Uterus (tissue), 4 donors: ENCODE measurements around the gene MUC5B. TPM values are rescaled to one million over a fixed set of nuclear protein-coding genes. Genes with fewer than 3 reads are reported as not detected.

Experiments
- DNase-seq, 2 donors: peaks; one replicate each; pipeline ENCODE4 v3.0.0-alpha.2; 2019 to 2020
- H3K27ac ChIP-seq, 2 donors: fragments of 200-600 bp; sonication (generic); 1 replicate in 1 of 2; 2 replicates in 1 of 2; pipeline ENCODE4 v1.5.1; 2016 to 2018
- H3K27me3 ChIP-seq, 2 donors: fragments of 200-600 bp; sonication (generic); one replicate each; pipeline ENCODE4 v1.5.1; 2018 to 2019; ENCODE audit warnings: control low read depth in 1 of 2
- H3K36me3 ChIP-seq, 2 donors: fragments of 200-600 bp; sonication (generic); one replicate each; pipeline ENCODE4 v1.5.1; 2019; ENCODE audit warnings: control low read depth in 1 of 2
- H3K4me1 ChIP-seq, 2 donors: fragments of 200-600 bp; sonication (generic); one replicate each; pipeline ENCODE4 v1.5.1; 2018 to 2019; ENCODE audit warnings: control low read depth in 1 of 2
- H3K4me3 ChIP-seq, 2 donors: fragments of 200-600 bp; sonication (generic); 1 replicate in 1 of 2; 2 replicates in 1 of 2; pipeline ENCODE4 v1.5.1; 2018 to 2019; ENCODE audit warnings: mild to moderate bottlenecking in 1 of 2
- H3K9me3 ChIP-seq, 2 donors: fragments of 200-600 bp; sonication (generic); one replicate each; pipeline ENCODE4 v1.5.1; 2019; ENCODE audit warnings: control low read depth in 1 of 2
- POLR2A ChIP-seq, 2 donors: fragments of 450-650 bp; IDR thresholded peaks; one replicate each; pipeline ENCODE4 v1.6.1; 2016; ENCODE audit warnings: antibody characterized with exemption in 2 of 2, mild to moderate bottlenecking in 1 of 2, moderate library complexity in 1 of 2
- intact Hi-C: fragments of 100-400 bp; cut with DNase I; formaldehyde crosslinking; loops from one replicate; pipeline ENCODE4 v1.15.1; 2023; ENCODE audit warnings: low total_unique reads
- total RNA-seq, 4 donors: library from RNA; depleted of rRNA in 3 of 4; stranded (reverse); fragments of >200 nt in 3 of 4; gene quantifications; one replicate each; pipeline versions ENCODE4 v1.1.0 to v1.2.4, GENCODE V29; 2014 to 2023
- TF ChIP-seq, protein P1 (sequence below), 4 experiments: fragments of 200-600 bp in 2 of 4; fragments of 450-650 bp in 2 of 4; sonication (generic) in 2 of 4; IDR thresholded peaks; one replicate each; pipeline ENCODE4 v1.5.1; 2016 to 2019; ENCODE audit warnings: antibody characterized with exemption in 4 of 4, mild to moderate bottlenecking in 2 of 4, moderate library complexity in 1 of 4
- donor health status: DM: yes; HTN: yes; CAD: no.

Gene MUC5B
- total RNA-seq, 4 donors from 2014 or later: under 0.01 to 3.8 (median 0.71) TPM

DNA sequence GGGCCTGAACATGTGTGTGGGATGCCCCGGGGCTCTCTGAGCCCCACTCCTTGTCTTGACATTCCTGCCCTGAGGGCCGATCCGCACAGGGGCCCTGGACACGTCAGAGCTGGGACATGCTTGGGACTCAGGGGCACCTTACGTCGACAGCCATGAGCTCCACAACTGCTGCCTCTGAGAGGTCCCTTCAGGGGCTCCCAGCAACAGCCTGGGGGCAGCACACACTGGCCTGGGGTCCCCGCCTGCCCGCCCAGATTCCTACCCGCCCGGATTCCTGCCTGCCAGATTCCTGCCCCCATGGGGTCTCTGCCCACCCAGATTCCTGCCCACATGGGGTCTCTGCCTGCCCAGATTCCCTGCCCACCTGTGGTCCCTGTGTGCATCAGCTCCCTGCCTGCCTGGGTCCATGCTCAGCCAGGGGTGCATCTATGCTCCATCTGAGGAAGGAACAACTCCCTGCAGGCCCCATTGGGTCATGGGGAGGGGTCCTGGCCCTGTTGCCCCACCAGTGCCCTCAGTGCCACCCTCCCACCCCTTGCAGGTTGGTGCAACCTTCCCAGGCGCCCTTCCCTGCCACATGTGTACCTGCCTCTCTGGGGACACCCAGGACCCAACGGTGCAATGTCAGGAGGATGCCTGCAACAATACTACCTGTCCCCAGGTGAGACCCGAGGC, 35.7 kb downstream of the MUC5B start:
- H3K4me1 ChIP-seq: peaks cover 4 to 5% of the 10 kb centered on the region in 2 donors
- no peaks in the 10 kb centered on the region for H3K36me3 ChIP-seq
- TF ChIP-seq POLR2A (IDR thresholded peaks at IDR 0.05): no peak
- TF ChIP-seq, protein P1, sequence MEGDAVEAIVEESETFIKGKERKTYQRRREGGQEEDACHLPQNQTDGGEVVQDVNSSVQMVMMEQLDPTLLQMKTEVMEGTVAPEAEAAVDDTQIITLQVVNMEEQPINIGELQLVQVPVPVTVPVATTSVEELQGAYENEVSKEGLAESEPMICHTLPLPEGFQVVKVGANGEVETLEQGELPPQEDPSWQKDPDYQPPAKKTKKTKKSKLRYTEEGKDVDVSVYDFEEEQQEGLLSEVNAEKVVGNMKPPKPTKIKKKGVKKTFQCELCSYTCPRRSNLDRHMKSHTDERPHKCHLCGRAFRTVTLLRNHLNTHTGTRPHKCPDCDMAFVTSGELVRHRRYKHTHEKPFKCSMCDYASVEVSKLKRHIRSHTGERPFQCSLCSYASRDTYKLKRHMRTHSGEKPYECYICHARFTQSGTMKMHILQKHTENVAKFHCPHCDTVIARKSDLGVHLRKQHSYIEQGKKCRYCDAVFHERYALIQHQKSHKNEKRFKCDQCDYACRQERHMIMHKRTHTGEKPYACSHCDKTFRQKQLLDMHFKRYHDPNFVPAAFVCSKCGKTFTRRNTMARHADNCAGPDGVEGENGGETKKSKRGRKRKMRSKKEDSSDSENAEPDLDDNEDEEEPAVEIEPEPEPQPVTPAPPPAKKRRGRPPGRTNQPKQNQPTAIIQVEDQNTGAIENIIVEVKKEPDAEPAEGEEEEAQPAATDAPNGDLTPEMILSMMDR (IDR thresholded peaks at IDR 0.05): no peak
- H3K27ac ChIP-seq: no peak overlapping the region
- intact Hi-C loops: no loop called here
- H3K4me3 ChIP-seq: no peak overlapping the region
- no peaks in the 10 kb centered on the region for H3K9me3 ChIP-seq
- DNase-seq: no peak
- H3K27me3 ChIP-seq: no peaks in the 10 kb centered on the region

DNA sequence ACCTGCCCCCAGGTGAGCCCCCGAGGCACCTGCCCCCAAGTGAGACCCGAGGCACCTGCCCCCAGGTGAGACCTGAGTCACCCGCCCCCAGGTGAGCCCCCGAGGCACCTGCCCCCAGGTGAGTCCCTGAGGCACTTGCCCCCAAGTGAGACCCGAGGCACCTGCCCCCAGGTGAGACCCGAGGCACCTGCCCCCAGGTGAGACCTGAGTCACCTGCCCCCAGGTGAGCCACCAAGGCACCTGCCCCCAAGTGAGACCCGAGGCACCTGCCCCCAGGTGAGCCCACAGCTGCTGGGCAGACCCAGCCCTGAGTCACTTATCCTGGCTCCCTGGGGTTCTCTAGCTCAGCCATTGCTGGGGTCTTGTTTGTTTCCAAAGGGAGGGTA, 36.2 kb downstream of the MUC5B start:
- intact Hi-C loops: no loop called here
- Histone ChIP-seq H3K4me1 (peaks cover 4 to 5% of the 10 kb centered on the region in 2 donors), H3K27ac (no peak overlapping the region), H3K9me3 (no peaks in the 10 kb centered on the region), H3K36me3 (no peaks in the 10 kb centered on the region), H3K27me3 (no peaks in the 10 kb centered on the region), H3K4me3 (no peak overlapping the region)
- DNase-seq: no peak
- TF ChIP-seq POLR2A (IDR thresholded peaks at IDR 0.05): no peak
- TF ChIP-seq, protein P1 (IDR thresholded peaks at IDR 0.05): no peak

DNA sequence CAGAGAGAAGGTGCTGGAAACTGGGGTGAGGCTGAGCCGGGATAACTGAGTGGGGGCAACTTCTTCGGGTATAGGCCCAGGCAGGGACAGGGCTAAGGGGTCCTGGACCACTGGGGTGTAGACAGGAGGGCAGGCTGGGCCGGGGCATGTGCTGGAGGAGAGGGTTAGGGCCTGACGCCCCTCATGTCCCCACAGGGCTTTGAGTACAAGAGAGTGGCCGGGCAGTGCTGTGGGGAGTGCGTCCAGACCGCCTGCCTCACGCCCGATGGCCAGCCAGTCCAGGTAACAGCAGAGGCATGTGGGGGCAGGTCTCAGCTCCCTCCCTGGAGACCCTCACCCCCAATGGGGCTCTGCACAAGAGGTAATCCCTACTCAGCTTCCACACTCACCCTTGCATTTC, 36.7 kb downstream of the MUC5B start:
- TF ChIP-seq, protein P1 (IDR thresholded peaks at IDR 0.05): no peak
- TF ChIP-seq POLR2A (IDR thresholded peaks at IDR 0.05): no peak
- peaks cover 4 to 5% of the 10 kb centered on the region in 2 donors for H3K4me1 ChIP-seq
- H3K9me3 ChIP-seq: no peaks in the 10 kb centered on the region
- H3K36me3 ChIP-seq: no peaks in the 10 kb centered on the region
- intact Hi-C loops: no loop called here
- no peaks in the 10 kb centered on the region for H3K27me3 ChIP-seq
- no peak overlapping the region for H3K27ac ChIP-seq
- no peak for DNase-seq
- no peak overlapping the region for H3K4me3 ChIP-seq

DNA sequence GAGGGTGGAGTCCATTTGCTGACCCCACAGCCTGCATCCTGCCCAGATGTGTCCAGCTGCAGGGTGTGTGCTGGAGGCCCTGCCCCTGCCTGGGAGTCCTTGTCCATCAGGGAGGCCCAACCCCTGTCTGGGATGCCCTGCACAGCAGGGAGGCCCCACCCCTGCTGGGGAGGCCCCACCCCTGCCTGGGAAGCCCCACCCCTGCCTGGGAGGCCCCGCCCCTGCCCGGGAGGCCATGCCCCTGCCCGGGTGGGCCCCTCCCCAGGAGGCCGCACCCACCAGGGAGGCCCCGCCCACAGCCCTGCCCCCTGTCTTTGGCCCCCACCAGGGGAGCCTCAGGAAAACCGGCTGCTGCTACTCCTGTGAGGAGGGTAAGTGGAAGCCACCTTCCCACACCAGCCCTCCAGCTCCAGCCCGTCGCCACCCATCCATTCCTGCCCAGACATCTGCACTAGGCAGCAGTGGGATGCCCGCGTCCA, 37.2 kb downstream of the MUC5B start:
- no peak for DNase-seq
- no peak overlapping the region for H3K4me3 ChIP-seq
- peaks cover 4 to 5% of the 10 kb centered on the region in 2 donors for H3K4me1 ChIP-seq
- no peaks in the 10 kb centered on the region for H3K27me3 ChIP-seq
- no peak overlapping the region for H3K27ac ChIP-seq
- intact Hi-C loops: no loop called here
- H3K36me3 ChIP-seq: no peaks in the 10 kb centered on the region
- H3K9me3 ChIP-seq: no peaks in the 10 kb centered on the region
- TF ChIP-seq, protein P1 (IDR thresholded peaks at IDR 0.05): no peak
- TF ChIP-seq POLR2A (IDR thresholded peaks at IDR 0.05): no peak

DNA sequence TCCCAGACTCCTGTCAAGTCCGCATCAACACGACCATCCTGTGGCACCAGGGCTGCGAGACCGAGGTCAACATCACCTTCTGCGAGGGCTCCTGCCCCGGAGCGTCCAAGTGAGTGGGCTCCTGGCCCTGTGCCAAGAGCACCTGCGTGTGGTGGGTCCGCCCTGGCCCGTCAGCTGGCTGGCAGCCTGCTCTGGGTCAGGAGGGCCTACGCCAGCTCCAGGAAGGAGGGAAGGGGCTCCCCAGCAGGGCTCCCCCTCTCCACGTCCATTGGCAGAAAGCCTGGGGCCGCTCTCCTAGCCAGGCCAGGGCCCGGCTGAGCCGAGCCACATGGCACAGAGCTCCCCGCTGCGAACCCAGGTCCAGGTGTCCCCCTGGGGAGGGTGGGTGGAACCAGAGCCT, 37.8 kb downstream of the MUC5B start:
- H3K9me3 ChIP-seq: no peaks in the 10 kb centered on the region
- intact Hi-C loops: no loop called here
- TF ChIP-seq, protein P1 (IDR thresholded peaks at IDR 0.05): no peak
- TF ChIP-seq POLR2A (IDR thresholded peaks at IDR 0.05): no peak
- H3K27me3 ChIP-seq: no peaks in the 10 kb centered on the region
- peaks cover 4 to 5% of the 10 kb centered on the region in 2 donors for H3K4me1 ChIP-seq
- H3K4me3 ChIP-seq: no peak overlapping the region
- no peak for DNase-seq
- no peak overlapping the region for H3K27ac ChIP-seq
- H3K36me3 ChIP-seq: no peaks in the 10 kb centered on the region
